Measurements from ENCODE around the gene FRAS1. TPM values are rescaled to one million over a fixed set of nuclear protein-coding genes. Genes with fewer than 3 reads are reported as not detected.

FRAS1 gene
- total RNA-seq, 2 donors from 2014 or later: 77.0 to 78.3 TPM

GRCh38 chr4:78199984-78200383, 142.9 kb downstream of the FRAS1 start:
- no peak for DNase-seq
- 80 to 95% methylated on average over 1 of the region's 1 CpG for WGBS, 2 experiments (ENCODE audit: insufficient coverage in 1 of 2, insufficient read length in 1 of 2)
- no peak overlapping the region for H3K4me3 ChIP-seq (ENCODE audit: low read length)
- Mint-ChIP-seq H3K9me3 (peaks cover 18% of the 10 kb centered on the region), H3K27me3 (ENCODE audit: insufficient read depth) (no peaks in the 10 kb centered on the region), H3K4me1 (peaks cover 9% of the 10 kb centered on the region), H3K4me3 (no peak overlapping the region), H3K27ac (no peak overlapping the region), H3K36me3 (ENCODE audit: low read depth) (peaks cover 8% of the 10 kb centered on the region)
- no peak overlapping the region for H3K9ac ChIP-seq (ENCODE audit: extremely low read depth, low read length, poor library complexity, severe bottlenecking)
- H3K4me1 ChIP-seq (ENCODE audit: control insufficient read depth, insufficient read depth, low read length): no peaks in the 10 kb centered on the region
- H3K36me3 ChIP-seq (ENCODE audit: control insufficient read depth, insufficient read depth, low read length): no peaks in the 10 kb centered on the region
- H3K27ac ChIP-seq (ENCODE audit: low read depth, low read length): no peak overlapping the region
- no peaks in the 10 kb centered on the region for H3K27me3 ChIP-seq (ENCODE audit: control insufficient read depth, insufficient read depth, low read length, poor library complexity, severe bottlenecking)
- peaks cover 15% of the 10 kb centered on the region for H3K9me3 ChIP-seq (ENCODE audit: control insufficient read depth, low read length)
- no peak for TF ChIP-seq CTCF (conservative IDR thresholded peaks at IDR 0.05)

- peaks cover 8% of the 10 kb centered on the region for H3K9me3 Mint-ChIP-seq
- H3K9ac ChIP-seq (ENCODE audit: extremely low read depth, low read length, poor library complexity, severe bottlenecking): no peak overlapping the region
- DNase-seq: no peak
- no peak for TF ChIP-seq CTCF (conservative IDR thresholded peaks at IDR 0.05)
- H3K27ac ChIP-seq (ENCODE audit: low read depth, low read length): no peak overlapping the region
- H3K36me3 Mint-ChIP-seq (ENCODE audit: low read depth): peaks cover 4% of the 10 kb centered on the region
- peaks cover 3% of the 10 kb centered on the region for H3K4me1 ChIP-seq (ENCODE audit: control insufficient read depth, insufficient read depth, low read length)
- peaks cover 9% of the 10 kb centered on the region for H3K9me3 ChIP-seq (ENCODE audit: control insufficient read depth, low read length)
- peaks cover 19% of the 10 kb centered on the region for H3K4me1 Mint-ChIP-seq
- WGBS, 2 experiments (ENCODE audit: insufficient coverage in 1 of 2, insufficient read length in 1 of 2): 100% methylated on average over 1 of the region's 1 CpG; no CpG with 5 or more reads in 1 of the 2 experiments
- H3K27me3 ChIP-seq (ENCODE audit: control insufficient read depth, insufficient read depth, low read length, poor library complexity, severe bottlenecking): no peaks in the 10 kb centered on the region
- H3K27me3 Mint-ChIP-seq (ENCODE audit: insufficient read depth): no peaks in the 10 kb centered on the region
- no peak overlapping the region for H3K4me3 ChIP-seq (ENCODE audit: low read length)
- H3K4me3 Mint-ChIP-seq: no peak overlapping the region
- H3K36me3 ChIP-seq (ENCODE audit: control insufficient read depth, insufficient read depth, low read length): no peaks in the 10 kb centered on the region
- H3K27ac Mint-ChIP-seq: no peak overlapping the region
These were observed 143.8 kb downstream of the FRAS1 start for GRCh38 chr4:78200949-78201348.

GRCh38 chr4:78204176-78204575, 147.1 kb downstream of the FRAS1 start:
- no peak for TF ChIP-seq CTCF (conservative IDR thresholded peaks at IDR 0.05)
- Histone ChIP-seq H3K36me3 (ENCODE audit: control insufficient read depth, insufficient read depth, low read length) (no peaks in the 10 kb centered on the region), H3K4me1 (ENCODE audit: control insufficient read depth, insufficient read depth, low read length) (peaks cover 16% of the 10 kb centered on the region), H3K9ac (ENCODE audit: extremely low read depth, low read length, poor library complexity, severe bottlenecking) (no peak overlapping the region), H3K27ac (ENCODE audit: low read depth, low read length) (no peak overlapping the region), H3K4me3 (ENCODE audit: low read length) (no peak overlapping the region), H3K27me3 (ENCODE audit: control insufficient read depth, insufficient read depth, low read length, poor library complexity, severe bottlenecking) (no peaks in the 10 kb centered on the region), H3K9me3 (ENCODE audit: control insufficient read depth, low read length) (no peaks in the 10 kb centered on the region)
- Mint-ChIP-seq H3K27me3 (ENCODE audit: insufficient read depth) (no peaks in the 10 kb centered on the region), H3K36me3 (ENCODE audit: low read depth) (peaks cover 5% of the 10 kb centered on the region), H3K4me3 (no peak overlapping the region), H3K27ac (no peak overlapping the region), H3K9me3 (no peaks in the 10 kb centered on the region), H3K4me1 (peaks cover 35% of the 10 kb centered on the region)
- WGBS, 2 experiments (ENCODE audit: insufficient coverage in 1 of 2, insufficient read length in 1 of 2): 0 to 50% methylated on average over 1 to 2 of the region's 2 CpGs
- no peak for DNase-seq
